Hematopoietic multipotent progenitor cell treated with erythropoietin and hydrocortisone succinate and interleukin-3 and kit ligand, for 4 days (in vitro differentiated cells): ENCODE results near the gene INTU.
A peak's percentile ranks its signal among the peaks of the same experiment; 100 is the strongest.
"Not testable (repeated sequence)": the region's sequence is repeated elsewhere in the genome, so short reads cannot be mapped to it uniquely, and the experiment has no call there.

Source experiments
- DNase-seq: peaks from one replicate; pipeline ENCODE4 v3.0.0-alpha.2; 2015

INTU gene

GRCh38 chr4:127648061-127648460, 15.3 kb downstream of the INTU start:
- no peak for DNase-seq

- not testable (repeated sequence) for DNase-seq
These were observed 22.8 kb downstream of the INTU start for GRCh38 chr4:127655590-127655989.

DNA sequence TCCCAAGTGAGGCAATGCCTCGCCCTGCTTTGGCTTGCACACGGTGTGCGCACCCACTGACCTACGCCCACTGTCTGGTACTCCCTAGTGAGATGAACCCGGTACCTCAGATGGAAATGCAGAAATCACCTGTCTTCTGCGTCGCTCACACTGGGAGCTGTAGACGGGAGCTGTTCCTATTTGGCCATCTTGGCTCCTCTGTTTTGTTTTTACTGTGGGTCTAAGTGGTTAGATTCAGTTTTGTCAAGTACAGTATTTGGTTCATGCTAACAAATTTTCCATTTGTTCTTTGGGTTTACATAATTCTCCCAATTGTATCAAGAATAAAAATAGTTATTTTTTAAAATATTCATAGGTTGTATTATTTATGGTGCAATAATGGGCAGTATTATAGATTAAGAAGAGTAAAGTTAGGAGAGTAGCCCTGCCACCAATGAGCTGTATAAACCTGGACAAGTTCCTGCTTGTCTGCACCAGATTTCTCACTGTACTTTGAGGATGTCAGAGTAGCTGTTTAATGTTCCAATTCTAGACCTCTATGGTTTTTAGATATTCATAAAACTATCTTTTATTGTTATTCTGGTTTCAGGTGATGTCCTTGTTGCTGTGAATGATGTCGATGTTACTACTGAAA, 23.4 kb downstream of the INTU start:
- no peak for DNase-seq

DNA sequence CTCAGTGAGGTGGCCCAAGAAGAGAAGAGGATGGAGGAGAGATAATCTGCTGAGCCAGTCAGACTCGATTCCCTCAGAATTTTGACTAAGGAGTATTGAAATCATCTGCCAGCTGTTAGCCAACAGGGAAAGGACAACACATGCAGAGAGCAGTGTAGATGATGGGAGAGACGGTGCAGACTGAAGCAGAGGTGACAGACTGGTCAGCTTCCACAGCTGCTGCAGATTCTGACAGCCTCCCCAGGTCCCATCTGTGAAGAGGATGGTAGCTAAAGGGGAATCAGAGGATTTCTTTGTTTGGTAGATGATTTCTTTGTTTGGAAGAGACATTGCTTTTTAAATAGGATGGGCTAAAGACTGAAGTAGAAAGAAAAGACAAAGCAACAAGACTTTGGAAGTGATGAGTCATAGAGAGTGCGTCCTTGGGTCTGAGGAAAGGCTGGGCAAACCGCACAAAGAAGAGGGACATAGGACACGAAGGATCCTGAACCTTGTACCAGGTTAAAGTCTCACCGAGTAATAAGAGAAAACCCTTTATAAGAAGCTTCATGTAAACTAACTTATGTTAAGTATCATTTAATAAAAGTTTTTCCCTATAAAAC, 27.6 kb downstream of the INTU start:
- no peak for DNase-seq

GRCh38 chr4:127667116-127667515, 34.4 kb downstream of the INTU start:
- DNase-seq, result no peak

- no peak for DNase-seq
These were observed 35.0 kb downstream of the INTU start for GRCh38 chr4:127667772-127668171.

GRCh38 chr4:127668770-127669169, 36.0 kb downstream of the INTU start:
- no peak for DNase-seq

DNA sequence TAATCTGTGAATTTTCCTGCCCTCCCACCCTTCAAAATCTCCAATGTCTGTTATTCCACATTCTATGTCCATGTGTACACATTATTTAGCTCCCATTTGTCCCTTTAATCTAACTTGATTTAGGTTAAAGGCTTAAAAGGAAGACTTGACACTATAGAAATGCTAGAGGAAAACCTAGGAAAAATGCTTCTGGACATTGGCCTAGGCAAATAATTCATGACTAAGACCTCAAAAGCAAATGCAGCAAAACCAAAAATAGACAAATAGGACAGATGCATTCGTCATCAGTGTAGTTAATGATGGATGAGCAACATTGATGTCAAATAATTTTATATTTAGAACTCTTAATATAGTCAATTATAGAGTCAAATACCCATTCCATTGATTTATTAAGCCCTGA, 36.9 kb downstream of the INTU start:
- DNase-seq, result no peak

DNA sequence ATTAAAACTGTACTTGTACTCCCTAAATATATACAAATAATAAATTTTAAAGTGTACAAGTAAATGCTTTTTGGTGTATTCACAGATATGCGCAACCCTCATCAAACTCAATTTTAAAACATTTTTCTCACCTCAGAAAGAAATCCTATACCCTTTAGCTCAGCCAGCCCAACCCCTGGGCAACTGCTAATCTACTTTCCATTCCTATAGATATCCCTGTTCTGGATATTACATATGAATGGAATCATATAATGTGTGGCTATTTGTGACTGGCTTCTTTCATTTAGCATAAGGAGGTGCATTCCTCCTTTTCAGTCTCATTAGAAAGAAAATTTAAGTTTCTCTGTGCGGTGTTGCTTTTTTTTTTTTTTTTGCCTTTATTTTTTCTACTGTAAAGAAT, 39.4 kb downstream of the INTU start:
- no peak for DNase-seq

GRCh38 chr4:127685292-127685691, 52.5 kb downstream of the INTU start:
- no peak for DNase-seq

DNA sequence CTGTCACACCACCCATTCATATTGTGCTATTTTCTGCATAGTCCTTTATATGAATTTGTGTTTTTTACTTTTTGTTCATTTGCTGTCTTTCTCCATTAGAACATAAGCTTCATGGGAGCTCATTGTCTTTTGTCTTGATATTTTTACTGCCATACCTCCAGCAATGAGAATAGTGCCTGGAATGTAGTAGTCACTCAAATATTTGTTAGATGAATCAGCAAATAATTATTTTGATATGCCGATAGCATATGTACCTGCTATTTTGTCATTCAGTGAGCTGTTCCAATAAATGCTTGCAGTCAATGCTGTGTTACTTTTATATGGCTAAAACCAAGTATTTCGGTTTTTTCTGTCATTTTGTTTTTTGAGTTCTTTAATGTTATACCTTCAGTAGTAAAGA, 53.9 kb downstream of the INTU start:
- DNase-seq, result no peak

- no peak for DNase-seq
These were observed 54.8 kb downstream of the INTU start for GRCh38 chr4:127687580-127687979.

DNA sequence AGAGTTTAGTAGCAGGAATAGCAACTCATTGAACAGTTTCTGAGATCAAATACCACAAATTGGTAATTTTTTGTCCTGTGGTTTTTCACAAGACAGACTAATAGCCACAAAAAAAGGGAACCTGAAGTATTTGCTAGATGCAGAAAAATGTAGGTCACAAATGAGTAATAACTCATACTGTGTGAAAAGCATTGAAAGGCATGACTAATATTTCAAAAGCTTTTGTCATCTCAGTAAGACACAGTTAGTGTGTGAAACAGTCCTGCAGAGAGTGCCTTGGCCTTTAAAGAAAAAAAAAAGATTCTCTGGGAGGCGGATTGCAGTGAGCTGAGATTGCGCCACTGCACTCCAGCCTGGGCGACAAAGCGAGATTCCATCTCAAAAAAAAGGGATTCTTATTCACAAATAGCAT, 66.0 kb downstream of the INTU start:
- peak; percentile 65 for DNase-seq

DNA sequence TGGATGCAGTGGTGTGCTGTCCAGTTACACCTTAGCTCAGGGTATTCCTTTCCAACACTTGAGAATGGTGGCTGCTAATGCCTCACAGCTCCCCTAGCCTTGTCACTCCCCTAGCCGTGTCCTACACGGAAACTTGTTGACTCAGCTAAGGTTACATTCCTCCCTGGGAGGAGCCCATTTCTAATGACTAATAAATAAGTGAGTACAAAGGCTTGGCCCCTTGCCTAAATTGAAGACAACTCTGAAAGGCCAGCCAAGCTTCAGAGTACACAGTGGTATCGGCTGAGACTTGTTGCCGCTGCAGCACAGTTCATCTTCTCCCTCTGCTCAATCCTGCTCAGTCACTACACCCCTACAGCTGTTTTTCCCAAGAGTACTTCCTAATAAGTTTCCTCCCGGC, 76.2 kb downstream of the INTU start:
- no peak for DNase-seq

DNA sequence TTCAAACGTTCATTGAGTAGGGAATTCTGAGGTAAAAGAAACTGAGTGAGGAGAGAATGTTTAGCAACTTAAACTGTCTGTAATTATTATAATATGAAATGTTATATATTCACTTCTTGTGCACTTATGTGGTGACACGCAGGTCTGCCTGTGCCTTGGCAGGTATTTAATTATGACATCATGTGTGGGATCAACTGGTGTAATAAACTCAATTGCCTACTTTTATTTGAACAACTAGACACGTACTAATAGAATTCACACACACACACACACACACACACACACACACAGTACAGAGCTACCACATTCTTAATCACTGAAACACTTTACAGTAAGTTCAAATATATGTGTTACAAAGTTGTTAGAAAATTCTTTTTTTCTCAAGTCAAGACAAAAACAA, 76.7 kb downstream of the INTU start:
- no peak for DNase-seq

- no peak for DNase-seq
These were observed 97.6 kb downstream of the INTU start, which contains the start of gene SLC25A31 for GRCh38 chr4:127730142-127730913. Gene SLC25A31 (plus strand): TSS chr4:127730400. CDS start chr4:127730546, 146 bp downstream.

- DNase-seq, result no peak
These were observed 98.6 kb downstream of the INTU start for GRCh38 chr4:127731406-127731805.

GRCh38 chr4:127732623-127733328, 100.0 kb downstream of the INTU start:
- DNase-seq, result peak; percentile 77

DNA sequence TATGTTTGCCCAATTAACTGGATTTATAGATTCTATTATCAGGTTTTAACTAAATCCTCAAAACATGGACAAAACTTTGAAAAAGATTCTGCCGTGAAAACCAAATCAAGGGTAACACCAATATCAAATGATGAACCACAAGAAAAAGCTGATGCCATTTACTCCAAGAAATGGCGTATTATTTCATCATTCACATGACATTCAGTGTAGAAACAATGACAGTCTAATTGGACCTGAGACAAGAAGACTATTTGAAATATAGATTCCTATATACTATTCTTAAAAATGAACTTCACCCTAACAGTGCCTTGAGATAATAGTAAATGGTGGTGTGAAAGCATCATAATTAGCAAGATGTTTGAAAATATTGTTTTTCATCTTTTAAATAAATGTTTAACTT, 102.2 kb downstream of the INTU start:
- DNase-seq, result no peak

GRCh38 chr4:127737295-127737694, 104.5 kb downstream of the INTU start:
- DNase-seq, result peak; percentile 4

GRCh38 chr4:127741247-127741646, 108.5 kb downstream of the INTU start:
- no peak for DNase-seq

DNA sequence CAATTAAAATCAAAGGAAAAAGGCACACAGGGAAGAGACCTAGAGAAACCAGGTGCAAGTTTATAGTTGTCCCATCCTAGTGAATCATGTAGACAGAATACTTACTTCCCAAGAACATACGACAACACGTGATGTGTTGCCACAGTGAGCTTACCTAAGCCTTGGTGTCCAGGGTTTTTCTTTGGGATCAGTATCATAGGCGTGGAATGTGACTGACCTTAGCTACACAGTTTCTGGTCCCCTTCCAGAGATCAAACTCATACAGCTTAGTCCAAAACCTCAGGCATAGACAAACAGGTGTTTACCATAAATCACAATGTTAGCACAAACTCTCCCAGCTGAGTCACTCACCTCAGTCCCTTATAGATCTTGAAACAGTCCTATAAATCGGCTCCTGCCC, 115.1 kb downstream of the INTU start:
- DNase-seq, result no peak

DNA sequence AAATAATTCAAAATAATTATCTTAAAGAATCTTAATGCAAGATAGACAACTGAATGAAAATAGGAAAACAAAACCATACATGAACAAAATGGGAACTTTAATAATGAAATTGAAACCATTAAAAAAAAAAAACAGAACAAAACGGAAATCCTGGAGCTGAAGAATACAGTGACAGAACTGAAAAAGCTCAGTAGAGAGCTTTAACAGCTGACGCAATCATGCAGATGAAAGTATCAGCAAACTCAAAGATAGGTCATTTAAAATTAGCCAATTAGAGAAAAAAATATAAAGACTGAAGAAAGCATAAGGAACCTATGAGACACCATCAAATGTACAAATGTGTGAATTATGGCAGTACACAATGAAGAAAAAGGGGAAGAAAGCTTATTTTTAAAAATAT, 116.2 kb downstream of the INTU start:
- no peak for DNase-seq

DNA sequence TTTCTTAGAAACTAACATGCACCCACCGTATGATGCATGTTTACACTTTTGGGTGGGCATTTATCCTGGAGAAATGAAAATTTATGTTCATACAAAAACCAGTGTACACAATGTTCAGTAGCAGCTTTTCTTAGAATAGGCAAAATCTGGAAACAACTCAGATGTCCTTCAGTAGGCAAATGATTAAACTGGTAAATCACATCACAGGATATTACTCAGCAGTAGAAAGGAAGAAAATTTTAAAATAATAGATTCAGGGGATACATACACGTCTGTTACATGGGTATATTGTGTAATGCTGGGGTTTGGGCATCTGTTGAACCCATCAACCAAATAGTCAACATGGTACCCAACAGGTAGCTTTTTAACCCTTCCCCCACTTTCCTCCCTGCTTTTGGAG, 124.1 kb downstream of the INTU start:
- DNase-seq, result no peak
